Measurements from ENCODE around the gene ERC2.

- TF ChIP-seq, protein P1, sequence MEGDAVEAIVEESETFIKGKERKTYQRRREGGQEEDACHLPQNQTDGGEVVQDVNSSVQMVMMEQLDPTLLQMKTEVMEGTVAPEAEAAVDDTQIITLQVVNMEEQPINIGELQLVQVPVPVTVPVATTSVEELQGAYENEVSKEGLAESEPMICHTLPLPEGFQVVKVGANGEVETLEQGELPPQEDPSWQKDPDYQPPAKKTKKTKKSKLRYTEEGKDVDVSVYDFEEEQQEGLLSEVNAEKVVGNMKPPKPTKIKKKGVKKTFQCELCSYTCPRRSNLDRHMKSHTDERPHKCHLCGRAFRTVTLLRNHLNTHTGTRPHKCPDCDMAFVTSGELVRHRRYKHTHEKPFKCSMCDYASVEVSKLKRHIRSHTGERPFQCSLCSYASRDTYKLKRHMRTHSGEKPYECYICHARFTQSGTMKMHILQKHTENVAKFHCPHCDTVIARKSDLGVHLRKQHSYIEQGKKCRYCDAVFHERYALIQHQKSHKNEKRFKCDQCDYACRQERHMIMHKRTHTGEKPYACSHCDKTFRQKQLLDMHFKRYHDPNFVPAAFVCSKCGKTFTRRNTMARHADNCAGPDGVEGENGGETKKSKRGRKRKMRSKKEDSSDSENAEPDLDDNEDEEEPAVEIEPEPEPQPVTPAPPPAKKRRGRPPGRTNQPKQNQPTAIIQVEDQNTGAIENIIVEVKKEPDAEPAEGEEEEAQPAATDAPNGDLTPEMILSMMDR (IDR thresholded peaks at IDR 0.05): no peak
- TF ChIP-seq POLR2AphosphoS5 (IDR thresholded peaks at IDR 0.05): no peak
- TF ChIP-seq EP300 (IDR thresholded peaks at IDR 0.05): no peak
These were observed 759.3 kb downstream of the ERC2 start for GRCh38 chr3:55708921-55709320.

All from upper lobe of left lung (tissue), 4 donors.